ENCODE measurements around the gene PCBP3.

Gene PCBP3

DNA sequence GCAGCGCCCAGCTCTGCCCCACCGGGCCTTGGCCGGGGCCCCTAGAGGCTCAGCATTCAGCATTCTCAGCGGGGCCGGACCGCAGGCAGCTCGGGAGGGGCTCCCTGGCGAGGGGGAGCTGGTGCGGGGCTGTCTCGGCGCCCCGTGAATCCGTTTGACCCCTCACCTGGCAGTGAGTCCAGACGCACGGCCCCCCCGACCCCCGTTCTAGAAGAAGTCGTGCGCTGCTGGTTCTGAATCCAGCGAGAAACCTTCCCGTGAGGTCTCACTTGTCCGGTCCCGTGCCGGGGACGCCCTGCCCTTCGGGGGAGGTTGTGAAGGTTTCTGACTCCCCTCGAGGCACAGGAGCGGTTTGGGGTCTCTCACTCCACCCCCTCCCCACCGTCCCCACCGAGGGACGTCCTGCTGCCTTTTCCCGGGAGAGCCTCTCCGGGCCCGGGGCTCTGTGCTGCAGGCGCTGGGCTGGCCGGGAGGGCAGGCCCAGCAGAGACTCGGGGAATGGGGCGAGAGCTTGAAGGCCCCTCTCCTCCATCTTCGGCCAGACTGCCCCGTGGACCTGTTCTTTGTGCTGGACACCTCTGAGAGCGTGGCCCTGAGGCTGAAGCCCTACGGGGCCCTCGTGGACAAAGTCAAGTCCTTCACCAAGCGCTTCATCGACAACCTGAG is 338.7 kb downstream of the PCBP3 start:
- no peak for DNase-seq (ENCODE audit: low read depth)

DNA sequence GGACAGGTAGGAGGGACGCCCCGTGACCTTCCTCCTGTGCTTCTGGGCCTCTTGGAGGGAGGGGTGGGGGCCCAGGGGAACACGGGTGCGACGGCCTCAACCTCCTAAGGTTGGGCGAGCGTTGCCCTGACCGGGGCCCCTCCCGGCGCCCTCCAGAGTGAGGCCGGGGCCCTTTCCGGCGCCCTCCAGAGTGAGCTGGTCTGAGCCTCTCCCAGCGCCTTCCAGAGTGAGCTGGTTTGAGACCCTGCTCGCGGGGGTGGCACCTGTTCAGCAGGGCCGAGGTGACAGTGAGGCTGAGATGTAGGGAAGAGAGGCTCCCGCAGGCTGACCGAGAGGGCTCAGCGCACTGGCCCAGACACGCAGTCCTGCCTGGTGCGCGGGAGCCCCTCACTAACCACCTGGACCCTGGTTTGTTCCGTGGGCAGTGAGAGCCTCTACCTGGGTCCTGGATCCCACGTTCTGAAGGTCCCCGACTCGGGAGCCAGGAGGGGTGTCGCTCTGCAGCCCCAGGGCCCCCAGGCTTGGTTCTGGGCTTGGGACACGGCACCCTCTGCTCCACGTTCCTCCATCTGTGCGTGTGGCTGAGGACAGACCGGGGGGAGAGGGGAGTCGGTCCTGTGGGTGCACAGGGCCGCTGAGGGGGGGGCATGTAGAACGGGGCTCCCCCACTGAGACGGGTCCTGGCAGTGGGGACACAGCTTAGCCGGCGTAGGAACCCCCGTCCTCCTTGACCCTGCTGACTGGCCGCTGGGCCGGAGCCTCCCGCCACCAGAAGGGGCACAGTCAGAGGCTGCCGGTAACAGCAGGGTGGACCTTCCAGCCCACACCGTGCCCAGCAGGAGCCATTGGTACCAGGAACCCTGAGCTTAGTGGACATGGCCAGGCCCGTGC is 339.5 kb downstream of the PCBP3 start:
- DNase-seq (ENCODE audit: low read depth): no peak

DNA sequence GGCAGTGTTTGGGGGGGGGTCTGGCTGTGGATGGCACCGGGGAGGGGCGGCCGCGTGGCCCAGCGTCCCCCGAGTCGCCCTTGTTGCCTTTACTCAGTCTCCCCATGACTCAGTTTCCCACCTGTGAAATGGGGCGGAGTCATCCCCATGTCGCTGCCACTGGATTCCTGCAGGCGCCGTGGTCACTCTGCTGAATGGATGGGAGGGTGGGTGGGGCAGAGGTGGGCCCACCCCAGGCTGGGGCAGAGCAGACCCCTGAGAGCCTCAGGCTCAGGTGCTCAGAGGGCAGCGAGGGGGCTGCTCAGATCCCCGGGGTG is 340.1 kb downstream of the PCBP3 start:
- DNase-seq (ENCODE audit: low read depth): no peak

DNA sequence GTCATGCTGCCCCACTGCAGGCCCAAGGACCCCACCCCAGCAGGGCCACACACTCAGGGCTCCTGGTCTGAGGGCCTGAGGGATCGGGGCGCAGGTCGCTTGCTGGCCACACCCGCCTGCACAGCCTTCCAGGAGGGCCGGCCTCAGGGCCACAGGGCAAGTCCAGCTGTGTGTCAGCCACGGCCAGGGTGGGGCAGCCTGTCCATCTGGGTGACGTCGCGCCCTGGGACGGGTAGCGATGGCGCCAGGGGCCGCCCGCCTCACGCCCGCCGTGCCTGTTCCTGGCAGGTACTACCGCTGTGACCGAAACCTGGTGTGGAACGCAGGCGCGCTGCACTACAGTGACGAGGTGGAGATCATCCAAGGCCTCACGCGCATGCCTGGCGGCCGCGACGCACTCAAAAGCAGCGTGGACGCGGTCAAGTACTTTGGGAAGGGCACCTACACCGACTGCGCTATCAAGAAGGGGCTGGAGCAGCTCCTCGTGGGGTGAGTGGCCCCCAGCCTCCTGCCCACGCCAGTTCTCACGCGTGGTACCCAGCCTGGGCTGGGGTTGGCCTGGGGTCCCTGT is 340.5 kb downstream of the PCBP3 start:
- no peak for DNase-seq (ENCODE audit: low read depth)

DNA sequence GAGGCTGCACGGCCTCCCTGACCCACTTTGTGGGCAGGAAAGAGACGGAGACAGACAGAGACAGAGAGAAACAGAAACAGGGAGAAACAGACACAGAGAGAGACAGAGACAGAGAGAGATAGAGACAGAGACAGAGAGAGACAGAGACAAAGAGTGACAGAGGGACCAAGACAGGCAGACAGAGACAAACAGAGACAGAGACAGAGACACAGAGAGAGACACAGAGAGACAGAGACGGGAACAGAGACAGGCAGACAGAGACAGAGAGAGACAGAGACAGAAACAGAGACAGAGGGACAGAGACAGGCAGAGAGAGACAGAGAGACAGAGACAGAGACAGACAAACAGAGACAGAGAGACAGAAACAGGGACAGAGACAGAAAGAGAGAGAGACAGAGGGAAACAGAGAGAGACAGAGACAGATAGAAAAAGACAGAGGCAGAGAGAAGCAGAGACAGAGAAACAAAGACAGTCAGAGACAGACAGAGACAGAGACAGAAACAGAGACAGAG is 341.1 kb downstream of the PCBP3 start:
- DNase-seq (ENCODE audit: low read depth): no peak

DNA sequence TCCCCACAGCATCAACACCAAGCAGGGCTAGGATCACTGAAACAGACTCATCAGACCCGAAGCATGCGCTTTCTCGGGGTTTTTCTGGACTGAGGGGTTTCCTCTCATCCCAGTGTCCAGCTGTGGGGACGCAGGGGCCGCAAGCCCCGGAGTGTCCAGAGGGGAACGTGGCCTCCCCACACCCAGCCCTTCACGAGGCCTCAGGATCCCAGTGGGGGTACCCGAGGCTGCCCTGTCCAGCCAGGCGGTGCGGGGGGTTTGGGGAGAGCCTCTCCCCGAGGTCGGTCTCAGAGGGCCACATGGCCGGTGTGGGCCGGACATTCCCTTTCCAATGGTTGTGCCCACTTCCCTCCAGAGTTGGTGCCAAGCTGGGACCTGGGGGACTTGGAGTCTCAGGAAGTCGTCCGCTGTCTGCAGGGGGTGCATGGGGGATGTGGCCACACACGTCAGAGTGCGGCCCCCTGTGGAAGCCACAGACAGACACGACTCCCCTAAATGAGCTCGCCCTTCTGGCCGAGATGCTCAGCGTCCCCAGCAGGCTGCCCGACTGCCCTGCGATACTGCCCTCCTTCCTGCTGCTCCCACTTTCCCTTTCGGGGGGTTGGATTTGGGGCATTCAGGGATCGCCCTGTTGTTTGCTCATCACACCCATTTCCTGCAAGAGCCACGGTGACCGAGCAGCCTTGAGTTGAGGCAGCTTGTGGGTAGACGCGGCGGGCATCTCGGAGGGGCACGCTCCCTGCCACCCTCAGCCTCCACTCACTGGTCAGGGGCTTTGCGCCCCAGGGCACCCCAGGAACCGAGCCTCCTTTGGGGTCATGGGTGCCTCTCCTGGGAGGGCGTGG is 342.2 kb downstream of the PCBP3 start:
- no peak for DNase-seq (ENCODE audit: low read depth)

DNA sequence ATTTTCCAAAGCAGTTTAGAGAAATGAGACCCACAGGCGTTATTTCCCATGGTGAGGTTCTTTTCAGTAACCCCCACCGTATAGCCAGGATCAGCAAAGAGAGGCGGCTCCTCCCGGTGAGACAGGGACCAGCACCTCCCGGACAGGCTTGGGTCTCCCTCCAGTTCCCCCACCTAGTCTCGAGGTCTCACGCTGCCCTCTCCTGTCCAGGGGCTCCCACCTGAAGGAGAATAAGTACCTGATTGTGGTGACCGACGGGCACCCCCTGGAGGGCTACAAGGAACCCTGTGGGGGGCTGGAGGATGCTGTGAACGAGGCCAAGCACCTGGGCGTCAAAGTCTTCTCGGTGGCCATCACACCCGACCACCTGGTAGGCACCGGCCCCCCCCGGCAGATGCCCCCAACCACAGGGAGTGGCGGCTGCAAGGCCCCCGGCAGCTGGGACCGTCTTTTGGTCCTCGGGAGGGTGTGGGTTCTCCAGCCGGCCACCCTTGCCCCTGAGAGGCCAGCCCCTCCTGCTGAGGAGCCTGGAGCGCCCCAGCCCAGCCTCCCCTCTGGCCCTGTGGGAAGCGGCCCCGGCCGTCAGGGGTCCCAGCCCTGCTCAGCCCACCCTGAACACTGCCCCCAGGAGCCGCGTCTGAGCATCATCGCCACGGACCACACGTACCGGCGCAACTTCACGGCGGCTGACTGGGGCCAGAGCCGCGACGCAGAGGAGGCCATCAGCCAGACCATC is 343.0 kb downstream of the PCBP3 start:
- no peak for DNase-seq (ENCODE audit: low read depth)

DNA sequence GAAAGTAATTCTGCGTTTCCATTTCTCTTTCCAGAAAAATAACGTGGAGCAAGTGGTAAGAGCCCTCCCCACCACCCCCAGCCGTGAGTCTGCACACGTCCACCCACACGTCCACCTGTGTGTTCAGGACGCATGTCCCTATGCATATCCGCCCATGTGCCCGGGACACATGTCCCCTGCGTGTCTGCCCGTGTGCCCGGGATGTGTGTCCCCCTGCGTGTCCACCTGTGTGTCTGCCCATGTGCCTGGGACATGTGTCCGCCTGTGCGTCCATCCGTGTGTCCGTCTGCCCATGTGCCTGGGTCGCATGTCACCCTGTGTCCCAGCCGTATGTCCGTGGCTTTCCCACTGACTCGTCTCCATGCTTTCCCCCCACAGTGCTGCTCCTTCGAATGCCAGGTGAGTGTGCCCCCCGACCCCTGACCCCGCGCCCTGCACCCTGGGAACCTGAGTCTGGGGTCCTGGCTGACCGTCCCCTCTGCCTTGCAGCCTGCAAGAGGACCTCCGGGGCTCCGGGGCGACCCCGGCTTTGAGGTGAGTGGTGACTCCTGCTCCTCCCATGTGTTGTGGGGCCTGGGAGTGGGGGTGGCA is 343.7 kb downstream of the PCBP3 start:
- DNase-seq (ENCODE audit: low read depth): no peak

DNA sequence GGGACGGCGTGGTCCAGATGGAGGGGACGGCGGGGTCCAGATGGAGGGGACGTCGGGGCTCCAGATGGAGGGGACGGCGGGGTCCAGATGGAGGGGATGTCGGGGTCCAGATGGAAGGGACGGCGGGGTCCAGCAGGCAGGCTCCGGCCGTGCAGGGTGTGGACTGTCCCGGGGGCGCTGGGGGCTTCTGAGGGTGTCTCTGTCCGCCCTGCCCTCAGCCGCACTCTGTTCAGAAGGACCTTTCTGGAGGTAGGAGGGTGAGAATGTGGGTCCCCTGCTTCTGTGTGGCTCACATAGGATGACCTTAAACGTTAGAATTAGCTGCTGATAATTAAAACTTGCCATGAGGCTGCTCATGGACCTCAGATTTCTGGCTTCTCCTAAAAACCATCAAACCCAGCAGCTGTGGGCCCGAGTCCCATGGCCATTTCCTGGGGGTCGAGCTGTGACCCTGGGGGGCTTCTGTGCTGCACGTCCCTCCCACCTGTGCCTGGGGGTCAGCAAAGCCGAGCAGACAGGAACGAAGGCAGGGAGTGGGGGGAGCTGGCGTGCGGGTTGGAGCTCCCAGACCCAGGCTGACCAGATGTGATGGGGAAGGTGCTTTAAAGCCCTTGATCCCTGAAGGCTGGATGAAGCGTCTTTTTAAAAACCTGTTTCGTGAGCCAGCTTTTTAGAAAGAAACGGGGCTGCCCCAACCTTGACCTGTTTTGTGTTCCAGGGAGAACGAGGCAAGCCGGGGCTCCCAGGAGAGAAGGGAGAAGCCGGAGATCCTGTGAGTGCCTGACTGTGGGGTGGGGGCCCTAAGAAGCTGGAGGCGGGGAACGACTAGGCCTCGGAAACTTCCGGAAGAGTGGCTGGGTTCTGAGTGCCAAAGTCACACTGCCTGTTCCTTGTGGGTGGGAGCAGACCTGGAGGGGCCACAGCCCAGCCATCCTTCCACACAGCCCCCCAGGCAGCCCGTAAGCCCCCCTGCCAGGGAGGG is 345.1 kb downstream of the PCBP3 start:
- DNase-seq (ENCODE audit: low read depth): no peak

DNA sequence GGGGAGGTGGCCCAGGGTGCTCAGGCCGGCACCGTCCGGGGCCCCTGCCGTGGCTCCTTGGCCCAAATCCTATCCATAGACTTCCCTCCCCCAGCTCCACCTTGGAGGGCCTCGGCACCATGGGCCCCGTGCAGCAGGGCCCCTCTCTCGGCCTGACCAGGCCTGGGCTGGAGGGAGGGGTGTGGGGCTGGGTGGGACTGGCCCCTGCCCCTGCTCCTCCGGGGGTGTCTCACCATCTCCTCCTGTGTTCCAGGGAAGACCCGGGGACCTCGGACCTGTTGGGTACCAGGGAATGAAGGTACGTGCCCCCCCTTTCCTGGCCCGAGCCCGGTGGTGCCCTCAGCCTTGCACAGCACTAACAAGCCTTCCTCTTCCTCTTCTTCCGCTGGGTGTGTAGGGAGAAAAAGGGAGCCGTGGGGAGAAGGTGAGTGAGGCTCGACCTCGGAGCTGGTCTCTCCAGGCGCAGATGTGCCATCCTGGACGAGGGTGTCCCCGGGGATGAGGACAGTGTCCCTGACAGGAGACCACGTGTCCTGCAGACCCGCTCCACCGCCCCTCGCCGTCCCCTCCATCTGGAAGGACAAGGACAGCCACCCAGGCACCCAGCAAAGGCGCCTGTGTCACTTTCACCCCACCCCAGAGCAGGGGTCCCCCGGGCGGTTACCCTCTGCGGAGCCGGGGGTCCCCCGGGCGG is 346.0 kb downstream of the PCBP3 start:
- no peak for DNase-seq (ENCODE audit: low read depth)

DNA sequence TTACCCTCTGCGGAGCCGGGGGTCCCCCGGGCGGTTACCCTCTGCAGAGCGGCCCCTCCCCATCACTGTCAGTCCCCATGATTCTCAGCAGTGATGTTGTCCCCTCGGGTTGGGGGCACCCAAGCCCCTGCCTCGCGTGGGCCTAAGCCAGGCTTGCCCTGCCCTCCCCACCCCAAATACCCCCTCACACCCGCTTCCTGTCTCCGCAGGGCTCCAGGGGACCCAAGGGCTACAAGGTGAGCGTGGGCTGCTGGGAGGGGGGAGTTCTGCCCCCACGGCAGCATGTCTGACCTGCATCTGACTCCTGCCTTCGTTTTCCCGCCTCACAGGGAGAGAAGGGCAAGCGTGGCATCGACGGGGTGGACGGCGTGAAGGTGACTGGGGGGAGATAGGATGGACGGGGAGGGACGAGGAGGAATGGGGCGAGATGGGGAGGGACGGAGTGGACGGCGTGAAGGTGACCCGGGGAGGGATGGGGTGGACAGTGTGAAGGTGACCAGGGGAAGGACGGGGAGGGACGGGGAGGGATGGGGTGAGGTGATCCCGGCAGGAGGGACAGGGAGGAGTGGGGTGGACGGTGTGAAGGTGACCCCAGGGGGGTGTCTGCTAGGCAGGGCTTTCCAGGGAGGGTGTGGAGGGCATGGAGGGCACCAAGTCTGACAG is 346.7 kb downstream of the PCBP3 start:
- no peak for DNase-seq (ENCODE audit: low read depth)

DNA sequence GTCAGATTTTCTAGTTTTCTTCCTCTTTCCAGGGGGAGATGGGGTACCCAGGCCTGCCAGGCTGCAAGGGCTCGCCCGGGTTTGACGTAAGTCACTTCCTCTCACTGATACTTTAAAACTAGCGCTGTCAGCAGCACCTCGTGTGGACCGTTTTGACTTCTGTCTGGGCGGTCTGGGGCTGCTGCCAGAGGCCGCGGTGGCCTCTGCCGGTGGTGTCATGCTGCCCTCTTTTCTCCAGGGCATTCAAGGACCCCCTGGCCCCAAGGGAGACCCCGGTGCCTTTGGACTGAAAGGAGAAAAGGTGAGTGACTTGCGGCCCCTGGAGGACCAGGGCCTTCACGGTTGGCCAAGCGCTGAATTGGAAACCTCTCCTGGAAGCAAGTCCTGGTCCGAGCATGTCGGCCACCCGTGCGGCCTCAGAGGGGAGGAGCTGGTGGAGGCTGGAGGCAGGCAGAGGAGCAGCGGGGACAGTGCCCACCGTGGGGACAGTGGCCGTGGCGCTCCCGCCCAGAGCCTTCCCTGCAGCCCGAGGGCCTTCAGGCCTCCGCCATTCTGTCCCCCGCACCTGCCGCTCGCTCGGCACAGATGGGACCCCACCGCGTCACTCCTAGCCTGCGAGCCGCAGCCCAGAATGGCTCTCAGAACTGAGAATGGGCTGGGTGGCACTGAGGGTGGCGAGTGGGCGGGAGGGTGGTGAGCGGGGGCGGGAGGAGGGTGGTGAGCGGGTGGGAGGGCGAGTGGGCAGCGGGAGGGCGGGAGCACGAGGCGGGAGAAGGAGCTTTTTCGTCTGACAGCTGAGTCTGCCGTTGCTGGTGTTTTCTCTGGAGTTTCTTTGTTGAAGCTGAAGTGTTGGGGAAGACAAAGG is 347.4 kb downstream of the PCBP3 start:
- DNase-seq (ENCODE audit: low read depth): no peak

DNA sequence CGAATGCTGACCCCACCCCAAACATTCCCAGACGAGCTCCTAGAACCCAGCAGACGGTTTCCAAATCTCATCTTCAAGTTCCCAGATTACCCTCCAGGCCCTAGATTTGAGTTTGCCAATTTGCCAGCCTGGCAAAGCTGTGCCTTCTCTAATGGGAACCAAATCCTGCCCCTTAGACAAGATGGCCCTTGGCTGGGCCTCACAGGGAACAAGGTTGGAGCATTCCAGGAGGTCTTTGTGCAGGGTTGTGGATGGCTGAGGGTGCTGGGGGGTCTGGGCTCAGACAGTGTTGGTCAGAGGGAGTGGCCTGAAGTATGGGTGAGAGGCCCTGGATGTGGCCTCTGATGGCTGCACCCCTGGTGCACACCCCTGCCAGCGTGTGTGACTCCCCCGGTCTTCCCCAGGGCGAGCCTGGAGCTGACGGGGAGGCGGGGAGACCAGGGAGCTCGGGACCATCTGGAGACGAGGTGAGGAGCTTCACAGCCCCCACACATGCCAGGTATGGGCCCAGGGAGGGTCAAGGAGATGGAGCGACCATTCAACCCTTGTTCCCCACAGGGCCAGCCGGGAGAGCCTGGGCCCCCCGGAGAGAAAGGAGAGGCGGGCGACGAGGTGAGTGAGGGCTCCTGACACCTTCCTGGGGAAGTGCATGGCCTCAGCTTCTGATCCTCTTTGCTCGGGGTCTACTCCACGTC is 348.2 kb downstream of the PCBP3 start:
- DNase-seq (ENCODE audit: low read depth): no peak
